ENCODE measurements around the gene MSI2. TPM values are rescaled to one million over a fixed set of nuclear protein-coding genes. Genes with fewer than 3 reads are reported as not detected.
A peak's percentile ranks its signal among the peaks of the same experiment; 100 is the strongest.

MSI2 gene
- total and polyA plus RNA-seq, 2 experiments from 2014 or later: 18.9 to 41.8 TPM

- Mint-ChIP-seq H3K9me3 (no peaks in the 10 kb centered on the region), H3K27ac (peak overlapping the region; percentile 89), H3K27me3 (ENCODE audit: insufficient read depth, low read depth, poor library complexity) (peaks cover 11% of the 10 kb centered on the region), H3K4me3 (peak overlapping the region; percentile 17; the same call in 1 of the 3 replicates), H3K4me1 (peaks cover 93% of the 10 kb centered on the region), H3K36me3 (ENCODE audit: low read depth) (no peaks in the 10 kb centered on the region)
- Histone ChIP-seq H3K27me3 (ENCODE audit: insufficient read depth) (no peaks in the 10 kb centered on the region), H3K4me1 (ENCODE audit: insufficient read depth) (peaks cover 75% of the 10 kb centered on the region), H3K36me3 (ENCODE audit: insufficient read depth) (no peaks in the 10 kb centered on the region), H3F3A (replicated peaks; ENCODE audit: low read depth) (no peaks in the 10 kb centered on the region), H4K20me1 (replicated peaks; ENCODE audit: insufficient read depth) (peaks cover 11% of the 10 kb centered on the region), H3K27ac (ENCODE audit: low read depth) (no peak overlapping the region; the same call in 1 of the 2 replicates), H3K4me3 (no peak overlapping the region), H3K79me2 (replicated peaks; ENCODE audit: insufficient read depth) (0 out of 2 replicates have a peak, but pooled peaks cover 6% of the 10 kb centered on the region), H3K4me2 (no peak overlapping the region), H2AFZ (no peak overlapping the region), H3K9me2 (ENCODE audit: insufficient read depth) (no peaks in the 10 kb centered on the region)
- ATAC-seq (no peak), DNase-seq (ENCODE audit: low spot score) (no peak)
- TF ChIP-seq ETS1 (IDR thresholded peaks at IDR 0.05): no peak
- TF ChIP-seq ZNF331 (CRISPR knock-in tag; IDR thresholded peaks at IDR 0.05; ENCODE audit: low read depth): no peak
- TF ChIP-seq CTCF (conservative IDR thresholded peaks at IDR 0.05; ENCODE audit: low read depth in 2 of 2): no peak
- TF ChIP-seq EZH2phosphoT487 (IDR thresholded peaks at IDR 0.05; ENCODE audit: unreplicated experiment): no peak
- TF ChIP-seq STAT1 (IDR thresholded peaks at IDR 0.05; ENCODE audit: unreplicated experiment): no peak
- no peak for TF ChIP-seq POLR2AphosphoS5 (IDR thresholded peaks at IDR 0.05; ENCODE audit: low read depth)
- no peak for TF ChIP-seq CREB1 (CRISPR knock-in tag; IDR thresholded peaks at IDR 0.05; ENCODE audit: low read depth)
- TF ChIP-seq JUNB (IDR thresholded peaks at IDR 0.05; ENCODE audit: unreplicated experiment): no peak
- no peak for TF ChIP-seq ZNF462 (CRISPR knock-in tag; IDR thresholded peaks at IDR 0.05)
- TF ChIP-seq NANOG (IDR thresholded peaks at IDR 0.05; ENCODE audit: borderline replicate concordance): no peak
- TF ChIP-seq REST (IDR thresholded peaks at IDR 0.05; ENCODE audit: unreplicated experiment): no peak
- no peak for TF ChIP-seq EZH2 (IDR thresholded peaks at IDR 0.05; ENCODE audit: low read depth, unreplicated experiment)
- no peak for TF ChIP-seq ZNF114 (CRISPR knock-in tag; IDR thresholded peaks at IDR 0.05)
Observed at GRCh38 chr17:57550668-57551315, 294.5 kb downstream of the MSI2 start.

Data from GM23338 (cell line).